ENCODE data around the gene CSE1L.
"Not testable (repeated sequence)": the region's sequence is repeated elsewhere in the genome, so short reads cannot be mapped to it uniquely, and the experiment has no call there.

Gene CSE1L

DNA sequence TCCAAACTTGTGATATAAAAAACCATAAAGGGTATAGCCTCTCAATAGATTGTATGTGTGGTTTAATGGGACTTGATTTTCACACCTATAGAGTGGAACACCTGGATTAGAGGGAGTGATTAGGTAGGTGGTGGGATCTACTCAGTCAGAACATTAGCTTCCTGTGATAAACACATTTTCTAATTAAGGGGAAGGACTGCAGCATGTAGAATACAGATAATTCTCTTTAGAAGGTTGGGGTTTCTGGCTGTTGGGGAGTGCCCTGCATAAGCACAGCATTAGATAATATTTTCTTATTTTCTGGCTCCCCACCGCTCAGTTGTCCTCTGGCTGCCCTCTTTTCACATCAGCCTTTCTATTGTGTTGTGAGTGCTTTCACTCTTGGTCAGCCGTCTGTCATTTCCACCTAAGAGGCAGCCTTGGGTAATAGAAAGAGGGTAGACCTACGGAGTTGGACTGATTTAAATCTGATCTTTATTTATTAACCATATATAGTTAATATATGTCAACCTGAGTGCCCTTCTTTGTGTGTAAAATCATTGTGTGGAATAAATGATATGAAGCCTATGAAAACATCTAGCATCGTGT lies 8.0 kb downstream of the CSE1L start:
- DNase-seq (ENCODE audit: insufficient read length, low spot score) = no peak
- FAIRE-seq = no peak

- DNase-seq (ENCODE audit: insufficient read length, low spot score) = no peak
- FAIRE-seq = peak; percentile 86
These were observed 17.2 kb downstream of the CSE1L start for GRCh38 chr20:49063279-49063678.

DNA sequence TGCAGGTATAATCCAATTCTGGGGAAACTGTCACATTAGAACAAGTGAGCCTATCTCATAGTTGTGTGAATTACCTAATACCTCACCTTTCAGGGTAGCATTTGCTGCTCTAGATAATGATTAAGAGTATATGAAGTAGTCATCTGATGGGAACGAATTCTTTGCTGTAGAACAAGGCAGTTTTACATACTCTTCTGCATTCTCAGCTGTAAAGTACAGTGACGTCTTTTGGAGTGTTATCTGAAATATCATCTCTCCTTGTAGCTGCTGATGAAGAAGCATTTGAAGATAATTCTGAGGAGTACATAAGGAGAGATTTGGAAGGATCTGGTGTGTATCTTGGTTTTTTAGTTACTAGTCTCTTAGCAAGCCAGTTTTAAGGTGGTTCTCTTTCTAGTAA lies 28.4 kb downstream of the CSE1L start:
- no peak for DNase-seq (ENCODE audit: insufficient read length, low spot score)
- peak; percentile 87 for FAIRE-seq

GRCh38 chr20:49078310-49078709 lies 32.2 kb downstream of the CSE1L start:
- FAIRE-seq (no peak), DNase-seq (ENCODE audit: insufficient read length, low spot score) (no peak)

GRCh38 chr20:49082295-49082694 lies 36.2 kb downstream of the CSE1L start:
- not testable (repeated sequence) for DNase-seq (ENCODE audit: insufficient read length, low spot score); FAIRE-seq

- FAIRE-seq = peak; percentile 55
- no peak for DNase-seq (ENCODE audit: insufficient read length, low spot score)
These were observed 45.0 kb downstream of the CSE1L start for GRCh38 chr20:49091104-49091503.

DNA sequence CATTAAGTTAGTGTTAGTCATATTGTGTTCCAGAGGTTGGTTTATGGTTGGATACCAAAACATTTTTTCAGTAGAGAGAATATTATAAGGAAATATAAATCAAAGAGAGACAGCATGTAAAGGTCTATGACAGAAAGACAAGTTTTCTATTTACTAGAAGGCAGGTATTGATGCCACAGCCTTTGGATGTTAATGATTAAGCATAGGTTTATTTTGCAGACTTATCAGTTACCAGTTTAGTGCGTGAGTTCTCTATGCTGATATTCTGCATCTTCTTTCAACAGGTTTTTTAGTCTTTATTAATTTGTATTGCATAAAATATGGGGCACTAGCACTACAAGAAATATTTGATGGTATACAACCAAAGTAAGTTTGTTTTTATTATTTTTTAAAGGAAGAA lies 45.6 kb downstream of the CSE1L start:
- FAIRE-seq (no peak), DNase-seq (ENCODE audit: insufficient read length, low spot score) (no peak)

- DNase-seq (ENCODE audit: insufficient read length, low spot score) = no peak
- peak; percentile 49 for FAIRE-seq
These were observed 50.2 kb downstream of the CSE1L start for GRCh38 chr20:49096203-49096730.

DNA sequence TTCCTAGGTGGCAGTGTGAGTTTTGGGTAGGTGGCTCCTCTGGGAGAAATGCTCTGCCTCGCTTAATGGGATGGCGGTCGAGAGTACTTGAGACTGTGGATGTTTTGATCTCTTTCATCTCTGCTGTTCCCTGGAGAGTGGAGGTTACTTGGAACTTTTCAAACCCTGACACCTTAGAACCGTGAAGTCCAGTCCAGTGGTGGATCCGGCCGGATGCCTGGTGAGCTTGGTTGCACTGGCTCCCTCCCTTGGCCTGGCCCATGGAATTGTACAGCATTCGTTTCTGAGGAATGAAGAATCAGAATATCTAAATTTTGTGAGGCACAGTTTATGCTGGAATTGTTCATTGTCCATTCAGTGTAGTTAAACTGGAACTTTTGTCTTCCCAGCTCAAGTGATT lies 51.0 kb downstream of the CSE1L start:
- DNase-seq (ENCODE audit: insufficient read length, low spot score) (no peak), FAIRE-seq (peak; percentile 20)

- FAIRE-seq (no peak), DNase-seq (ENCODE audit: insufficient read length, low spot score) (no peak)
These were observed 52.0 kb downstream of the CSE1L start for GRCh38 chr20:49098136-49098535.

DNA sequence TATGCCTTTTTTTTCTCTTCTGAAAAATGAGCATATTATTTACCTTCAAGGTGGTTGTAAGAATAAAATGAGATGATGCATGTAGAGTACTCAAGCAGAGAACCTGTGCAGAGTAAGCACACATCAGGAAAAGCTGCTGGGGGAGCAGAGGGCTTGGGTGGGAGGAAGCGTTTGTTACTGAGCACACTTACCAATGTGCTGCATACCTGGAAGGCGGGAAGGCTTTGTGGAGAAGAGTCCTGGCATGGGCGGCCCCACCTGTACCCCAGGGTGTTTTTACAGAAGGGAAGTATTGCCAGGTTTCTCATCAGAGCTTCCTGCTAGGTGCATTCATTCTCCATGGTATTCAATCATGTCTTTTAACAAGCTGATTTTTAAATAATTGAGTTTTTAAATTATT lies 52.9 kb downstream of the CSE1L start:
- FAIRE-seq (no peak), DNase-seq (ENCODE audit: insufficient read length, low spot score) (no peak)

GRCh38 chr20:49100292-49100691 lies 54.2 kb downstream of the CSE1L start:
- not testable (repeated sequence) for DNase-seq (ENCODE audit: insufficient read length, low spot score); FAIRE-seq

- DNase-seq (ENCODE audit: insufficient read length, low spot score) (no peak), FAIRE-seq (peak; percentile 55)
These were observed 54.9 kb downstream of the CSE1L start for GRCh38 chr20:49100972-49101371.

DNA sequence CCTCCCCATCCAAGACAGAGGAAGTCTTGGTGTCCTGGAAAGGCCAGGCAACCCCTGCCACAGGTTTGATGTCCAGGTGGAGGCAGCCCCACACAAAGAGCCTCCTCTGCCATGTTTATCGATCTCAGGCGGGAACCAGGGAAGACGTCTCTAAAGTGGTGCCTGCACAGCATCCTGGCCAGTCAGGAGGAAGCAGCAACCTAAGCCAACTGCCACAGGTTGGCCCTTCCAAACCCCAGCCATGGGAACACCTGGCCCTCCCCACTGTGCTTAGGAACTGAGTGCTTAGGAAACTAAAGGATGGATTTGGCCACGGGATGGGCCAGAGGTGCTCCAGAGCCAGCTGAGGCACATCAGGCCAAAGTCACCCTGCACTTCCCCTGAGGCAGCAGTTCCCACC lies 56.9 kb downstream of the CSE1L start:
- DNase-seq (ENCODE audit: insufficient read length, low spot score) = no peak
- FAIRE-seq = no peak

DNA sequence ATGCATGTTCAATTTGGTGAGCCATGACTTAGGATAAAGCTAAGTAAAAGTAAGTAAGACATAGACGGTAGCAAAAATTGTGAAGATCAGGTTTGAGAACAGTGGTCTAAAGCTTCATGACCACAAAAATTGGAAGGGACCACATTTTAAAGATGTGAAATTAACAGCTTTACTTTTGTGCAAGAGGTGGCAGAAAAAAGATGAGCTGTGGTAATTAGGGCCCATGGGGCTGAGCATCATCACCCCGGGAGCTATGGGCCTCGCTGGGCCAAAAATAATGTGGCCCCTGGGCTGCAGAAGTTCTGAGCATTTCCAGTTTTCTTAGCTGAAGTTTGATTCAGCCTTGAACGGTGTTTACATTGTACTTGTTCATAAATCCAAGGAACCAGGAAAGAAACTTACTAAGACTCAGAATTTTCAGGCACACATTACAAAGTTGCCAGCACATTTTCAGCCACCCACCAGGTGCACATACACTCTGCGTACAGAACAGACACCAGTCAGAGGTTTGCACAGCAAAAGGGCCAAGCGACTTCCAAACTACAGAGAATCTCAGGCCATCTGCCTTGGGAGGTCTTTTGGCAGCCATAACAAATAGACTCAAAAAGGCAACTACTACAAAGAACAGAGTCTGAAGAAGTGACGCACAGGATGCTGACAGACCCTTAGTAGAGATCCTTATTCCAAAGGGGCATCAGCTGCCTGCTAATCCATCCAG lies 57.7 kb downstream of the CSE1L start:
- FAIRE-seq (peak; percentile 72), DNase-seq (ENCODE audit: insufficient read length, low spot score) (no peak)

DNA sequence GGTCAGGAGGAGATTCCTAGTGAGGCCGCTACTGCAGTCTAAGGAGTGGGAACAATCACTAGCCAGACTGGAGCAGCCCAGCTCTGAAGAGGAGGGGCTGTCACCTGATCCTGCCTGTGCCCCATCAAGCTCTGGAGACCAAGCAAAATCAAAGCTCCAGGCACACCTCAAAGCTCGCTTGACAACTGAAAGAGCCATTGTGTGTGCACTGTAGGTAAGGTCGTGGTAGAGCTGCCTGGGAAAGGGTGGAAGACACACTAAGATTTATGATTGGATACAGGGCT lies 58.2 kb downstream of the CSE1L start:
- DNase-seq (ENCODE audit: insufficient read length, low spot score) (no peak), FAIRE-seq (no peak)

GRCh38 chr20:49104979-49105547 lies 59.0 kb downstream of the CSE1L start:
- not testable (repeated sequence) for FAIRE-seq; DNase-seq (ENCODE audit: insufficient read length, low spot score)

GRCh38 chr20:49106328-49106727 lies 60.2 kb downstream of the CSE1L start:
- no peak for FAIRE-seq
- no peak for DNase-seq (ENCODE audit: insufficient read length, low spot score)

GRCh38 chr20:49110767-49111694 lies 64.9 kb downstream of the CSE1L start:
- FAIRE-seq = peak; percentile 87
- no peak for DNase-seq (ENCODE audit: insufficient read length, low spot score)

DNA sequence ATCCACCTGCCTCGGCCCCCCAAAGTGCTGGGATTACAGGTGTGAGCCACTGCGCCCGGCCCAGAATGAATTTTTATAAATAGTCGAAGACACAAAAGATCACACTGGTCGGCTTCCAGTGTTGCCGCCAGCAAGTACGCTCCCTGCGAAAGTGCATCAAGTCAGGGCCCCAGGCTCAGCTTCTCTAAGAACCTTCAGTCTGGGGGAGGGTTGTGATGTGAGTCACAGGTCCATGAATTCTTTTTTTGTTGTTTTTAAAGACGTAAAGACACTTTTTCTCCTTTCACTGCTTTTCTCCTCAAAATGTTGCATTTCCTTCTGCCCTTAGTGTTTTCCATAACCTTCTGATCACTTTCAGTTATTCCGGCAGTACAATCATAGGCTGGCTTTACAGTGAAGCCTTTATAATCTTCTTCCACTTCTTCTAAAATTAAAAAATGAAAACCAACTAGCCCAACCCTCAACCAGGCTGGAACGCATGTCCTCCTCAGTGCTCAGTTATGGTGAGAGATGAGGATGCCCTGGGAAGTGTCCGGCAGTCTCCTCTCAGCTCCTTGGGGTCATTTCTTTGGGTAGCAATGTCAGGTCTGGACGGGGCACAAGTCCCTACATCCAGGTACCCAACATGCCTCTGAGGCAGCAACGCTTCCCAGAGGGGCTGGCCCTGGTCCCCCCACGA lies 66.6 kb downstream of the CSE1L start:
- no peak for DNase-seq (ENCODE audit: insufficient read length, low spot score)
- FAIRE-seq = no peak
